CD4-positive, alpha-beta T cell treated with Interleukin-17A for 4 hours (primary cell): ENCODE data around the gene ZBTB1.
A peak's percentile ranks its signal among the peaks of the same experiment; 100 is the strongest.
"Not testable (repeated sequence)": the region's sequence is repeated elsewhere in the genome, so short reads cannot be mapped to it uniquely, and the experiment has no call there.

Experiments
- DNase-seq: peaks from one replicate; pipeline ENCODE4 v3.0.0-alpha.2; 2020; ENCODE audit warnings: mixed read lengths

Gene ZBTB1

DNA sequence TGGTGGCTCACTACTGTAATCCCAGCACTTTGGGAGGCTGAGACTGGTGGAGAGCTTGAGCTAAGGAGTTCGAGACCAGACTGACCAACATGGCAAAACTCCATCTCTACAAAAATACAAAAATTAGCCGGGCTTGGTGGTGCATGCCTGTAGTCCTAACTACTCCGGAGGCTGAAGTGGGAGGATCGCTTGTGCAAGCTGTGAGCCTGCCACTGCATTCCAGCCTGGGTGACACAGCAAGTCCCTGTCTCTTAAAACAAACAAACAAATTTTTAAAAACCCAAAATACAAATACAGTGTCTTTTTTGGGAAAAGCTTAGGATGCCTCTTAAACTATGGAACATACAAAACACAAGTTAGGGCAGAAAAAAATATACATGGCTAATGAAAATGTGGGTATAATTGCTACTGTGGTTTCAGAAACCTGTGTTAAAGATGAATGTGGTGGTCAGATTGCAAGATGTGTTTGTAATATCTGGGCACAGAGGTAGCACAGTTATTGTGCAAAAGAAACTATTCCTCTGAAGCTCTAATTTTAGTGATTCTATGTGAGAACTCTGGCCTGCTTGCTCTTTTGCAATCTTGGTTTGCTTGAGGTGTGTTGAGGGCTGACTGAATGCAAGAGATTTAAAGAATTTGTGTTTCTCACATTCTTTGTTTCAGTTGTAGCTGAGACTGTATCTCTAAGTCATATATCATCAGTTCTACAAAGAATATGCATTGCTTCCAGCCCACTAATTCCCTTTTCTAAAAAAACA is 32.1 kb downstream of the ZBTB1 start:
- no peak for DNase-seq

DNA sequence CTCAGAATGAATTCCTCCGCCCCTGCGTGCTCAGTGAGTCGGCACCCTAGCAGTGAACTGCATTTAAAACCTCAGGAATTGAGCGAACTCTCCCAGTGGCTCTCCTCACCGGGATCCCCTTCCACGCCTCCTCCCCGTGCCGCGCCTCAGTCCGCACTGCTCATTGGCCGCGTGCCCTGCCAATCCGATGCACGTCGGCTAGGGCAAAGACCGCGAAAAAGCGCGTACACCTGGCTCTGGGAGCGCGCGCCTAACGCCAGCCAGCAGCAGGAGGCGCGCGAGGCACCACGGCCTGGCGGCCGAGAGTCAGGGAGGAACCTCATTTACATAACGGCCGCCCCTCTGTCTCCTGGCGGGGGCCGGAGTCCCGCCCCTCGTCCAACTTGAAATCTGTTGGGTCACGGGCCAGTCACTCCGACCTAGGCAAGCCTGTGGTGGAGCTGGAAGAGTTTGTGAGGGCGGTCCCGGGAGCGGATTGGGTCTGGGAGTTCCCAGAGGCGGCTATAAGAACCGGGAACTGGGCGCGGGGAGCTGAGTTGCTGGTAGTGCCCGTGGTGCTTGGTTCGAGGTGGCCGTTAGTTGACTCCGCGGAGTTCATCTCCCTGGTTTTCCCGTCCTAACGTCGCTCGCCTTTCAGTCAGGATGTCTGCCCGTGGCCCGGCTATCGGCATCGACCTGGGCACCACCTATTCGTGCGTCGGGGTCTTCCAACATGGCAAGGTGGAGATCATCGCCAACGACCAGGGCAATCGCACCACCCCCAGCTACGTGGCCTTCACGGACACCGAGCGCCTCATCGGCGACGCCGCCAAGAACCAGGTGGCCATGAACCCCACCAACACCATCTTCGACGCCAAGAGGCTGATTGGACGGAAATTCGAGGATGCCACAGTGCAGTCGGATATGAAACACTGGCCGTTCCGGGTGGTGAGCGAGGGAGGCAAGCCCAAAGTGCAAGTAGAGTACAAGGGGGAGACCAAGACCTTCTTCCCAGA is 35.9 kb downstream of the ZBTB1 start, which contains the start of gene HSPA2:
Gene HSPA2 (plus strand): TSS at position 534 of the 995 bp plus-strand sequence. CDS start 109 bp downstream, at position 643.
- peak; percentile 93 for DNase-seq

DNA sequence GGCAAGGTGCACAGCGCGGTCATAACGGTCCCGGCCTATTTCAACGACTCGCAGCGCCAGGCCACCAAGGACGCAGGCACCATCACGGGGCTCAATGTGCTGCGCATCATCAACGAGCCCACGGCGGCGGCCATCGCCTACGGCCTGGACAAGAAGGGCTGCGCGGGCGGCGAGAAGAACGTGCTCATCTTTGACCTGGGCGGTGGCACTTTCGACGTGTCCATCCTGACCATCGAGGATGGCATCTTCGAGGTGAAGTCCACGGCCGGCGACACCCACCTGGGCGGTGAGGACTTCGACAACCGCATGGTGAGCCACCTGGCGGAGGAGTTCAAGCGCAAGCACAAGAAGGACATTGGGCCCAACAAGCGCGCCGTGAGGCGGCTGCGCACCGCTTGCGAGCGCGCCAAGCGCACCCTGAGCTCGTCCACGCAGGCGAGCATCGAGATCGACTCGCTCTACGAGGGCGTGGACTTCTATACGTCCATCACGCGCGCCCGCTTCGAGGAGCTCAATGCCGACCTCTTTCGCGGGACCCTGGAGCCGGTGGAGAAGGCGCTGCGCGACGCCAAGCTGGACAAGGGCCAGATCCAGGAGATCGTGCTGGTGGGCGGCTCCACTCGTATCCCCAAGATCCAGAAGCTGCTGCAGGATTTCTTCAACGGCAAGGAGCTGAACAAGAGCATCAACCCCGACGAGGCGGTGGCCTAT is 36.8 kb downstream of the ZBTB1 start:
- DNase-seq = peak; percentile 7

DNA sequence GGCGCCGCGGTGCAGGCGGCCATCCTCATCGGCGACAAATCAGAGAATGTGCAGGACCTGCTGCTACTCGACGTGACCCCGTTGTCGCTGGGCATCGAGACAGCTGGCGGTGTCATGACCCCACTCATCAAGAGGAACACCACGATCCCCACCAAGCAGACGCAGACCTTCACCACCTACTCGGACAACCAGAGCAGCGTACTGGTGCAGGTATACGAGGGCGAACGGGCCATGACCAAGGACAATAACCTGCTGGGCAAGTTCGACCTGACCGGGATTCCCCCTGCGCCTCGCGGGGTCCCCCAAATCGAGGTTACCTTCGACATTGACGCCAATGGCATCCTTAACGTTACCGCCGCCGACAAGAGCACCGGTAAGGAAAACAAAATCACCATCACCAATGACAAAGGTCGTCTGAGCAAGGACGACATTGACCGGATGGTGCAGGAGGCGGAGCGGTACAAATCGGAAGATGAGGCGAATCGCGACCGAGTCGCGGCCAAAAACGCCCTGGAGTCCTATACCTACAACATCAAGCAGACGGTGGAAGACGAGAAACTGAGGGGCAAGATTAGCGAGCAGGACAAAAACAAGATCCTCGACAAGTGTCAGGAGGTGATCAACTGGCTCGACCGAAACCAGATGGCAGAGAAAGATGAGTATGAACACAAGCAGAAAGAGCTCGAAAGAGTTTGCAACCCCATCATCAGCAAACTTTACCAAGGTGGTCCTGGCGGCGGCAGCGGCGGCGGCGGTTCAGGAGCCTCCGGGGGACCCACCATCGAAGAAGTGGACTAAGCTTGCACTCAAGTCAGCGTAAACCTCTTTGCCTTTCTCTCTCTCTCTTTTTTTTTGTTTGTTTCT is 37.6 kb downstream of the ZBTB1 start:
- DNase-seq = peak; percentile 22

DNA sequence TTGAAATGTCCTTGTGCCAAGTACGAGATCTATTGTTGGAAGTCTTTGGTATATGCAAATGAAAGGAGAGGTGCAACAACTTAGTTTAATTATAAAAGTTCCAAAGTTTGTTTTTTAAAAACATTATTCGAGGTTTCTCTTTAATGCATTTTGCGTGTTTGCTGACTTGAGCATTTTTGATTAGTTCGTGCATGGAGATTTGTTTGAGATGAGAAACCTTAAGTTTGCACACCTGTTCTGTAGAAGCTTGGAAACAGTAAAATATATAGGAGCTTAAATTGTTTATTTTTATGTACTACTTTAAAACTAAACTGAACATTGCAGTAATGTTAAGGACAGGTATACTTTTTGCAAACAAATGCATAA is 38.2 kb downstream of the ZBTB1 start:
- no peak for DNase-seq

DNA sequence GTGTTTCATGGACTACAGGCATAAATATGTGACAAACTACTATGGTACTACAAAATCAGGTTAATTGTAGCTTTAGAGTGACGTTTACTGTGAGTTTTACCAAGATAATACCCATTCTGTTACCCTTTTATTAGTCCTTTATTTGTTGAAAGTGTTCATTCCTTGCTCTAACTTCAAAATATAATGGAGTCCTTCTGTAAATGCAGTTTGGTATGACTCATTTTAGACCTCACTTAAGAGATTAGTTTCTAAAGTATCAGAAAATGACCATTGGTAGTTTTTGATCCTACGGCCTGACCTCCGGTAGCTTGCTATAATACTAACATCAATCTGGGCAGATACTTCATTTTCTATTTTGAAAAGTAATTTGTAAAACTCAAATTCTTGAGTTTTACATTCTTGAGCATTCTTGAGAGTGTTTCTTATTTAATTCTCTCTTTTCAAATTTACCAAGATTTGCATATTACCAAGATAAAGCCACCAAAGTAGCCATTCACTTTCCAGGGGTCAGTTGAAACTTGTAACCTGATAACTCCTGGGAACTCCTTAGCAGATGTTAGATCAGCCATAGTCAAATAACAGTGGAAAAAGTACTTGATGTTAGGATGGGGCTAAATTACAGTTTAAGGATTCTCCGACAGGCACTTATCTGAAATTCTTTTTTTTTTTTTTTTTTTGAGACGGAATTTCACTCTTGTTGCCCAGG is 40.2 kb downstream of the ZBTB1 start:
- no peak for DNase-seq

DNA sequence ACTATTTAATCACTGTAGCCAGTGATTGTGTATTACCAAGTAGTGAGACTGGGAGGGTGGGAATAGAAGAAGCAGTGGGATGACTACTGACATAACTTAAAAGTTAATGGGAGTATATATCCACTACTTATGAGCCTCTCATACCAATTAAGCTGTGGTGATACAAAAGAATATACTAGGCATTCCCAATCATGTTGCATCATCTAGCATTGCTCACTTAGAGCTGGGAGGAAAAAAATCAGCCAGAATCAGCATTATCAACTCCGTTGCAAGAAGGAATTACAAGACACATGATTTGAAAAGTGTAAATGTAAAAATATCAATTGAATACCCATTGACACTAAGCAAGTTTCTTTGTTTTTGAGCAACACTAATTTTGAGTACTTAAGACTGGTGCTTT is 44.4 kb downstream of the ZBTB1 start:
- DNase-seq = no peak

DNA sequence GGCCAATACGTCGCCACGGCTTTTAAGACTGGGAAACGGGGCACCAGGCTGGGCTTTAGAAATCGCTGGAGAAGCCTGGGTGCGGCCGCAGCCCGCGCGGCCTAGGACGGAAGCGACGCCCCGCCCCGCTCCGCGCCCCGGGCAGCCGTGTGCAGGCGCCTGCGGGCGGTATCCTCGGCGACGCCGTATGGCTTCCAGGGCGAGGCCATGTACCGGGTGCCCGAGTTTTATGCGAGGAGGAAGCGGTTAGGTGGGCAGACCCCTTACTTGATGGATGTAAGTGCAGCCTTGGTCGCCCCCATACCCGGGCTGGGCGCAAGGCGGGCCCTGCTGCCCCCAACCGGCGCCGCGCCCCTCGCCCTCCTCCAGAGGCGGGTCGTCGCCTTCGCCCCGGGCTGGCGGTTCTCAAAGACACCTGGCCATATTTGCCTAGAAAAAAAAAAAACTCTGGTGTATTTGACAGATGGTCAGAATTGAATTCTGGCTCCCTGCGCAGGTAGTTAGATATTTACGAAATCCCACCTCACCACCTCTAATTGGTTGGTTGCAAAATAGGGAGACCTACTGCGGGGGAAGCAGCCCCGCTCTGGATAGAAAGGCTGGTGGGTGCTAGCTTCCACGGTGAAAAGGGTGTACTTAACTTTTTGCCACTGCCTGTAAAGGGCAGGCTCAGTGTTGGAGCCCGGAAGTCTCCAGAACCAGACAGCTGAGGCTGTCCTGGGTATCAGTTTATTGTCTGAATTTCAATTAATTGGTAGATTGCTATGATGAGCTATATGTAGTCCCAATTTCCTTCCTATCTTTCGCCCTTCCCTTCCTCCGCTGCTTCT is 45.4 kb downstream of the ZBTB1 start, which contains the start of gene PPP1R36:
Gene PPP1R36 (plus strand): TSS at position 171 of the 830 bp plus-strand sequence. CDS start 37 bp downstream, at position 208.
- peak; percentile 67 for DNase-seq

DNA sequence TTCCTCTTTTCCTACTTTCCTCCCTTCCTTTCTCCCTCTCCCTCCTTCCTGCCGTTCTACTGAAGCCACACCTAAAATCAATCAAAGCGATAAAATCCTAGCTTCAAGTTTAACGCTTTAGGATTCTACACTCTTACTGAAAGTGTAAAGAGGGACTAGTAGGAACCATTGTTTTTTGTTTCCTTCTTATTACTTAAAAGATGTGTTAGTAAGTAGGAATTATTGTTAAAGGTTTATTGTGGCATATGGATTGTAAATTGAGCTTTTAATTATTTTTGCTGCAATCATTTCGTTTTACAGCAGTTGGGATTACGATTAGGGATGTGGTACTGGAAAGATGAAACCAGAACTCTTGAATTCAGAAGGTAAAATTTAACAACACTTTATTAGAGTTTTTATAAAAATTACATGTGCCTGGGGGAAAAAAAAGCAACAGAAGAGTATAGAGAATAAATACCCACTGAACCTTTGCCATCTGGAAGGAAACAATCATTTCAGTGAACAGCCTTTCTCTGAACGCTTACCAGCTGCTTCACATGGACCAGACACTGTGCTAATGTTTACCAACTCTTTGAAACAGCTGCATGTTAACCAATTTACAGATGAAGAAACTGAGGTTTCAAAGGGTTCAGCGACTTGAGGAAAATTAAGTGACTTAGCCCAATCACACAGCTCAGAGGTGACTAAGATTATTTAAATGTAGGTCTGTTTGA is 46.2 kb downstream of the ZBTB1 start:
- no peak for DNase-seq

DNA sequence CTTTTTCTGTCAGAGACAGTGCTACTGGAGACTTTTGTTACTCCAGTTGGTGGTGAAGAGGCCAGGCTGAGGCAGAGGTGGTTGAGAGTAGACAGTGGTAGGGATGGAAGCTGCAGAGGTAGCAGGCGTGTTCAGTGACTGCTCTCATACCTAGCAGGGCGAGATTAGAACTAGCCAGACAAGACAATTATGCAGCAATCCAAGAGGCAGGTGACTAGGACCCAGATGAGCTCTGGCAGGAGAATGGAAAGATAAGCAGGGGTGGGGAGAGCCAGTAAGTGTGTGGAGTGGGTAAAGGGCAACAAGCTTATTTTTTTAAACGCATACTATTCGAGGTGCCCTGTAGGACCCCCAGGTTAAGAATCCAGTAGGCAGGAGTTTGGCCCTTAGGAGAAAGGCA is 50.0 kb downstream of the ZBTB1 start:
- DNase-seq = no peak

DNA sequence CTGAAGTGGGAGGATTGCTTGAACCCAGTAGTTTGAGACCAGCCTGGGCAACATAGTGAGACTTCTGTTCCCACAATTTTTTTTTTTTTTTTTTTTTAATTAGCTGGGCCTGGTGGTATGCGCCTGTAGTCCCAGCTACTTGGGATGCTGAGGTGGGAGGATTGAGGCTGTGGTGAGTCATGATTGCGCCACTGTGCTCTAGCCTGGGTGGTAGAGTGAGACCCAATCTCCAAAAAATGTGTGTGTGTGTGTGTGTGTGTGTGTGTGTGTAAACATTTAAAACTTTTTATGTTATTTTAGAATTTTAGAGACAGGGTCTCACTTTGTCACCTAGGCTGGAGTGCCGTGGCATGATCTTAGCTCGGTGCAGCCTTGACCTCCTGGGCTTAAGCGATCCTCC is 52.0 kb downstream of the ZBTB1 start:
- DNase-seq = no peak

DNA sequence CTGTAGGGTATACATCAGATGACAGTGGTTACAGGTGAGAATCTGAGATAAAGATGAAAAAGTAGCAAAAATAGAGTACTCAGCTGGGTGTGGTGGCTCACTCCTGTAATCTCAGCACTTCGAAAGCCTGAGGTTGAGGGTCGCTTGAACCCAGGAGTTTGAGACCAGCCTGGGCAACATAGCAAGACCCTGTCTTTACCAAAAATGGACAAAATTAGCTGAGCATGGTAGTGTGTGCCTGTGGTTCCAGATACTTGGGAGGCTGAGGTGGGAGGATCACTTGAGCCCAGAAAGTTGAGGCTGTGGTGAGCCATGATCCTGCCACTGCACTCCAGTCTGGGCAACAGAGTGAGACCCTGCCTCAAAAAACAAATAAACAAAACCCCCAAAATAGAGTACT is 53.6 kb downstream of the ZBTB1 start:
- DNase-seq = not testable (repeated sequence)

DNA sequence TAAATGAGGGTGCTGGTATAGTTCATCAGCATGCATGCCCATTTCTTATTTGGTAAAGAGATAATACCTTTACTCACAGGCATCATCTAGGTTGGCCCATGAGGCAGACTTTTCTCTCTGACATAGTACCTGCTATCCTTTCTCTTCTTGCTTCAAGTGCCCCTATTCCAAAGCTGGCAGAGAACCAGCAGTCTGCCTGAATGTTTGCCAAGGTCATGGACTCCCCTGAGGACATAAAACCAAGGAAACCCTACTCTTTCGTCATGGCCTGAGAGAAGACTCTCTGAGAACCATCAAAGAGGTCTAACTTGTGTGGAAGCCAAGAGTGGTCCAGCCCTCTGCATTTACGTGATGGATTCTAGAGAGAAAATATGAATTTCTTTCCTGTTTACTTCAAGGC is 57.1 kb downstream of the ZBTB1 start:
- no peak for DNase-seq

DNA sequence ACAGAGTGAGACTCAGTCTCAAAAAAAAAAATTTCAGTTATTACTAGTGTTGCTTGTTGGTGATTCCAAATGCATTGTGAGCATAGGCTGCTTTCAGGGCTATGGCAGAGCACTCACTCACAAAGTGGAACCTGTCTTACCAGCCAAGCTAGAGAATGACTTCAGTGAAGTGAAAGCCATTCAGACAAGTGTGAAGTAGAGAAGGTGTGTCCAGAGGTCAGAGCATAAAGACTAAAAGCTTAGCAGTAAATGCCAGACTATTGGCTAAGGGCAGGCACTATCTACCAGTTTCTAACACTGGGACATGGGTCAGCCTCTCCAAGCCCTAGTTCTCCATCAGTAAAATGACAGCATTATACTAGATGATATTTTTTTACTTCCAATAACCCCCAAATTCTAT is 57.9 kb downstream of the ZBTB1 start:
- DNase-seq = no peak

DNA sequence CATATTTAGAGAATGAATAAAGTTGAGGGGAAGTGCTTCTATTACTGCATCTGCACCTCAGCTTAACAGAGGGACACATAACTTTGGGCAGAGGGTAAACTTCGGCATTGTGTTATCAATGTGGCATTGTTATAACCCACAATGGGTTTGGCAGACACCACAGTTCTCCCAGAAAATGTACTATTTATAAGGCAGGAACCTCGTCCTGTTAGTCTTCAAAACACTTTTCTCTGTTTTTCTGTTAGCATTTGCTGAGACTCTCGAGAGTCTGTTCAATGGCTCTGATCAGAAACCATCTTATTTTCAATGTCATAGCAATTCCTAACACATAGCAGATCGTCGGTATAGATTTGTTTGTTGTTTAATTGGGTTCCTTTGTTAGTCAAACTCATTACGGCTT is 59.1 kb downstream of the ZBTB1 start:
- DNase-seq = no peak

DNA sequence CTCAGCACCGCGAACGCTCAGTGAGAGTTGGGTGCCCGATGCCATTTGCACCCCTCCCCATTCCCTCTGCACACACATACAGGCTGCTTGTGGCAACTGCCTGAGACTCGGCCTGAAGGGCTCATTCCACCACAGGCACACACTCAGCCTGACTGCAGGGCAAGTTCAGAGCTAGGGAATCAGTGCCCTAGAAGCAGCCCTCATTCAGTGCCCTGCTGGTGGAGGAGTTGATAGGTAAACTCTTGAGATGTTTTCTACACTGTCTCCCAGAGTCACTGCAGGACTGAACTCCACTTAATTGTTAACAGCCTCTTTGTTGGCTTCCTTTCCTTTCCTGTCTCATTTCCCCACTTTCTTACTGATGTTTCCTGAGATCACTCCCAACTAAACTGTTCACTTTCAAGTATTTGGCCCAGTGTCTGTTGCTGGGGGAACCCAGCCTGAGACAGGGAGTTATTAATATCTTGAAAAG is 62.1 kb downstream of the ZBTB1 start:
- DNase-seq = no peak

DNA sequence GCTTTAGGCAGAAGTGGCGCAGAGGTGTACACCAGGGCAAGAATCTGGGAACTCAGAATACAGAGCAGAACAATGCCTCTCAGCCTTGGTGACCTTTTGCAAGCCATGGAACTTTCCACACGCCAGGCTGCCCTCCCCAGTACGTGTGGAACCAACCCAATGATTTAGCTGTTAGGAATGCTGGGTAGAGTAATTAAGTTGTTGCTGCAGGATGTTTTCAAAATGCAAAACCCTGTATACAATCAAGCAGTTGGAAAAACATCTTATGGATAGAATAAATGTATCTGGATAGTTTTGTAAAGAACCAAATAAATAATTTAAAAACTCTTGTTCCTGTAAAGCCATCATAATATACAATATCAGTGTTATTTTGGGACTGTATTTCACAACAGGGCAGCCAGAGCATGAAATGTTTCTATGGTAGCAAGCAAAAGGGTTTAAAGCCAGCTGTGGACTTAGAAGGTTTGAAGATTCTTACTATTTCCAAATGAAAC is 64.6 kb downstream of the ZBTB1 start:
- no peak for DNase-seq

DNA sequence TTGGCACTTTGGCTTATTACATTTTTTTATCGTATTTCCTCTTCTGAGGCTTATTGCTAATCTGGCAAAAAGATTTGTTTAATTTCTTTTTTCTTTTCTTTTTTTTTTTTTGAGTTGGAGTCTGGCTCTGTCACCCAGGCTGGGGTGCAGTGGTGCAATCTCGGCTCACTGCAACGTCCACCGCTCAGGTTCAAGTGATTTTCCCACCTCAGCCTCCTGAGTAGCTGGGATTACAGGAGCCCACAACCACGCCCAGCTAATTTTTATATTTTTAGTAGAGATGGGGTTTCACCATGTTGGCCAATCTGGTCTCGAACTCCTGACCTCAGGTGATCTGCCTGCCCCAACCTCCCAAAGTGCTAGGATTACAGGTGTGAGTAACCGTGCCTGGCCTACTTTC is 65.1 kb downstream of the ZBTB1 start:
- DNase-seq = not testable (repeated sequence)

DNA sequence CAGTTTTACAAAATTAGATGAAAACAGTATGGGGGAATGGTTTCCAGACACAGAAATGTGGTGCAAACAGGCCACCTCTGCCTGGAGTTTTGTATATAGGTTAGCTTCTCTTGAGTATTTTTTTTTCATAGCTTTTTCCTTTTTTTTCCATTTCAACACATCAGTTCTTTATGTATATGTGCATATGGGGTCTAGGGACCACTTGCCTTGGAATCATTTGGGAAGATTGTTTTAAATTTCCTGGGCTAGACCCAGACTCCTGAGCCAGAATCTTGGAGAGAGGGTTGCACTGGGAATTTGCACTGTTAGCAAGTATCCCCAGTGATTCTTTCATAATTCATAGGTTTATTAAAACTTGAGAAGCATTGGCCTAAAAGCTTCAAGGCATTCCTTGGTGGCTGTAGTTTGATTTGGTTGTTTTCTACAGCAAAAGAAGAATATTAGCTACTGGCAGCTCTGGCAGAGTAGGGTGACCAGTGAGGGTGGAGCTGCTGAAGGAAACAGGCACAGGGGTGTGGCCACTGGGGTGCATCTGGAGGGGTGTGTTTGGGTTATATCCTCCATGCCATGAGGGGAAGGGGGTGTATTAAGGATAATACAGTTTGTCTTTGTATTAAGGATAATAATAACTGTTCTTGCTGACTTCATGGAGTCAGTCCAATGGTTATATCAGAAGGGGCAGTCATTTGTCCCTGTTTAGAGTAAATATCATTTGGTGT is 68.0 kb downstream of the ZBTB1 start:
- no peak for DNase-seq
